Endothelial cell of umbilical vein (primary cell): ENCODE results near the gene FARP2. TPM values are rescaled to one million over a fixed set of nuclear protein-coding genes. Genes with fewer than 3 reads are reported as not detected.

ENCODE experiments used
- BruUV-seq: library from RNA; stranded (reverse); fragments of 400-500 nt; replicated peaks from 2 replicates; lab custom pipeline; 2021; lab: Mats Ljungman, UMichigan
- CTCF ChIA-PET: fragments of 300-600, 350-600 bp; sonication (Branson Sonifier 250); formaldehyde crosslinking; loops from one replicate; lab custom pipeline; 2021; ENCODE audit warnings: antibody characterized with exemption, inconsistent platforms; lab: Charles Lee
- POLR2A ChIA-PET: fragments of 300-600, 350-600 bp; sonication (Branson Sonifier 250); formaldehyde crosslinking; loops from one replicate; lab custom pipeline; 2021; ENCODE audit warnings: antibody characterized with exemption, inconsistent platforms; lab: Charles Lee
- DNase-seq: peaks from one replicate; pipeline ENCODE4 v3.0.0-alpha.2; 2011; ENCODE audit warnings: low read depth, low spot score
- FAIRE-seq: peaks from 2 replicates; lab custom pipeline; 2011; peaks lifted over from hg19 to GRCh38; lab: Jason Lieb, UNC
- H2AFZ ChIP-seq: 2 replicates; pipeline ENCODE4 v1.6.0; 2012; ENCODE audit warnings: low read depth, low read length, control low read depth, inconsistent platforms
- H3K27ac ChIP-seq: 2 replicates; pipeline ENCODE4 v1.5.1; 2011; ENCODE audit warnings: low read depth, mild to moderate bottlenecking, control low read depth, low read length, moderate library complexity; ENCODE audit not compliant: insufficient read depth
- H3K27me3 ChIP-seq, 2 experiments: 2 replicates each; pipeline versions ENCODE4 v1.6.0 to v1.6.1; 2011; ENCODE audit warnings: low read length in 2 of 2, mixed read lengths in 1 of 2; ENCODE audit not compliant: control insufficient read depth in 2 of 2, insufficient read depth in 2 of 2
- H3K36me3 ChIP-seq, 2 experiments: 2 replicates in 1 of 2; 3 replicates in 1 of 2; pipeline ENCODE4 v1.5.1; 2011; ENCODE audit warnings: low read length in 2 of 2, mild to moderate bottlenecking in 1 of 2, moderate library complexity in 1 of 2; ENCODE audit not compliant: control insufficient read depth in 2 of 2, insufficient read depth in 2 of 2; ENCODE audit errors: extremely low read depth in 1 of 2
- H3K4me1 ChIP-seq: 3 replicates; pipeline ENCODE4 v1.5.1; 2011; ENCODE audit warnings: mild to moderate bottlenecking, low read length; ENCODE audit not compliant: control insufficient read depth, insufficient read depth; ENCODE audit errors: extremely low read depth
- H3K4me2 ChIP-seq: 2 replicates; pipeline ENCODE4 v1.6.1; 2011; ENCODE audit warnings: low read length, control low read depth, mixed read lengths; ENCODE audit not compliant: insufficient read depth
- H3K4me3 ChIP-seq, 3 experiments: fragments of 200-600 bp in 1 of 3; sonication (generic), shearing (Covaris generic) in 1 of 3; replicated peaks in 1 of 3; 2 replicates each; pipeline ENCODE4 v1.5.1; 2011 to 2016; ENCODE audit warnings: control low read depth in 3 of 3, low read length in 3 of 3, mild to moderate bottlenecking in 2 of 3, inconsistent platforms in 1 of 3, low read depth in 1 of 3, moderate library complexity in 1 of 3; ENCODE audit not compliant: insufficient read depth in 1 of 3
- H3K79me2 ChIP-seq: 2 replicates; pipeline ENCODE4 v1.6.0; 2012; ENCODE audit warnings: low read length, inconsistent platforms; ENCODE audit not compliant: control insufficient read depth, insufficient read depth
- H3K9ac ChIP-seq: replicated peaks from 2 replicates; pipeline ENCODE3; 2011; ENCODE audit warnings: low read length, control low read depth; ENCODE audit not compliant: insufficient read depth; ENCODE audit errors: extremely low read depth
- H3K9me1 ChIP-seq: replicated peaks from 3 replicates; pipeline ENCODE4 v1.6.0; 2011; ENCODE audit warnings: mild to moderate bottlenecking, low read length; ENCODE audit not compliant: control insufficient read depth, insufficient read depth; ENCODE audit errors: extremely low read depth
- H3K9me3 ChIP-seq: replicated peaks from 2 replicates; pipeline ENCODE4 v1.5.1; 2012; ENCODE audit warnings: low read length, inconsistent platforms; ENCODE audit not compliant: control insufficient read depth, insufficient read depth
- H4K20me1 ChIP-seq: replicated peaks from 2 replicates; pipeline ENCODE3; 2011; ENCODE audit warnings: mild to moderate bottlenecking, low read length; ENCODE audit not compliant: control insufficient read depth, insufficient read depth; ENCODE audit errors: extremely low read depth
- CTCF ChIP-seq, 2 donors: IDR thresholded peaks; 1 replicate in 1 of 2; 2 replicates in 1 of 2; pipeline ENCODE4 v1.5.1; 2011; ENCODE audit warnings: low read length in 2 of 2, mild to moderate bottlenecking in 2 of 2, moderate library complexity in 2 of 2, control low read depth in 1 of 2, inconsistent platforms in 1 of 2, low read depth in 1 of 2; ENCODE audit not compliant: insufficient read depth in 1 of 2; ENCODE audit errors: extremely low read depth in 1 of 2
- EZH2 ChIP-seq: IDR thresholded peaks from 2 replicates; pipeline ENCODE4 v1.6.1; 2012; ENCODE audit warnings: borderline replicate concordance, low read depth, mild to moderate bottlenecking, moderate library complexity, low read length, inconsistent platforms; ENCODE audit not compliant: severe bottlenecking
- FOS ChIP-seq: IDR thresholded peaks from 2 replicates; pipeline ENCODE4 v1.6.1; 2011; ENCODE audit warnings: mild to moderate bottlenecking, low read length, moderate library complexity, borderline replicate concordance; ENCODE audit not compliant: insufficient read depth
- GATA2 ChIP-seq: IDR thresholded peaks from 2 replicates; pipeline ENCODE4 v1.7.0; 2011; ENCODE audit warnings: low read depth, mild to moderate bottlenecking, moderate library complexity, mixed read lengths, low read length; ENCODE audit not compliant: insufficient read length, insufficient read depth
- JUN ChIP-seq: IDR thresholded peaks from 2 replicates; pipeline ENCODE4 v1.6.1; 2011; ENCODE audit warnings: borderline replicate concordance, low read depth; ENCODE audit not compliant: insufficient read length, insufficient read depth
- MAX ChIP-seq: IDR thresholded peaks from 2 replicates; pipeline ENCODE4 v1.6.1; 2011; ENCODE audit not compliant: insufficient read depth, insufficient read length
- MYC ChIP-seq: IDR thresholded peaks from one replicate; pipeline ENCODE4 v1.6.1; 2011; ENCODE audit warnings: mild to moderate bottlenecking, low read depth, low read length
- POLR2A ChIP-seq: IDR thresholded peaks from 2 replicates; pipeline ENCODE4 v1.6.1; 2012; ENCODE audit warnings: low read depth, mild to moderate bottlenecking, control low read depth, low read length
- POLR2AphosphoS5 ChIP-seq: IDR thresholded peaks from 2 replicates; pipeline ENCODE4 v1.6.1; 2012; ENCODE audit warnings: low read depth, mild to moderate bottlenecking, control low read depth, low read length, moderate library complexity; ENCODE audit not compliant: insufficient read depth
- dilution Hi-C: fragments of 300-500 bp; cut with MboI; formaldehyde crosslinking; loops from one replicate; pipeline ENCODE4 v1.15.0; 2019; ENCODE audit warnings: low sequenced_read_pairs; ENCODE audit not compliant: extremely low pct_ligation_motif_present
- intact Hi-C: fragments of 100-400 bp; cut with micrococcal nuclease; formaldehyde crosslinking; loops from one replicate; pipeline ENCODE4 v1.10.0; 2022
- polyA plus RNA-seq, 4 experiments: library from polyadenylated mRNA; depleted of rRNA in 3 of 4; stranded (reverse) in 3 of 4; unstranded in 1 of 4; fragments of >200 nt; gene quantifications; 2 replicates each; pipeline versions ENCODE4 v1.2.1 to v1.2.3, GENCODE V29; 2011 to 2012; ENCODE audit warnings: missing spikeins in 1 of 4
- total RNA-seq: library from RNA; stranded (reverse); gene quantifications from 2 replicates; pipeline ENCODE4 v1.2.3, GENCODE V29; 2021

FARP2 gene
- total and polyA plus RNA-seq, 2 donors (not counting 3 experiments of a cell fraction or from before 2014, with no cell fraction given): 15.3 to 45.3 TPM

GRCh38 chr2:241492174-241492565 is 136.1 kb downstream of the FARP2 start:
- no peak overlapping the region for H3K9ac ChIP-seq
- H3K27me3 ChIP-seq: no peaks in the 10 kb centered on the region
- FAIRE-seq: no peak
- TF ChIP-seq CTCF (IDR thresholded peaks at IDR 0.05; ENCODE audit: extremely low read depth in 1 of 2, insufficient read depth in 1 of 2, low read depth in 1 of 2, low read length in 2 of 2): no peak
- TF ChIP-seq MAX: no peak
- no peak for TF ChIP-seq FOS
- TF ChIP-seq JUN: no peak
- no peak for TF ChIP-seq MYC
- no peak for TF ChIP-seq EZH2
- no peak for TF ChIP-seq POLR2A
- TF ChIP-seq GATA2: no peak
- no peak for TF ChIP-seq POLR2AphosphoS5
- H3K79me2 ChIP-seq: no peaks in the 10 kb centered on the region
- no peak overlapping the region for H3K27ac ChIP-seq
- ChIA-PET CTCF (interaction anchor here (1.7 kb wide), 1 partner anchor 167 kb away, joined by 3 read pairs; no protein-coding TSS in a partner anchor), POLR2A (no interaction called here)
- intact Hi-C loops (no loop called here), dilution Hi-C loops (no loop called here)
- DNase-seq: no peak
- H3K36me3 ChIP-seq: peaks cover 5 to 38% of the 10 kb centered on the region in 2 experiments
- H3K9me1 ChIP-seq: no peaks in the 10 kb centered on the region
- H2AFZ ChIP-seq: no peak overlapping the region
- no TSS peak for BruUV-seq
- H3K4me1 ChIP-seq: no peaks in the 10 kb centered on the region
- no peaks in the 10 kb centered on the region for H3K9me3 ChIP-seq
- H4K20me1 ChIP-seq: no peaks in the 10 kb centered on the region
- H3K4me2 ChIP-seq: no peak overlapping the region
- no peak overlapping the region for H3K4me3 ChIP-seq
